SJCRH30 (cell line): ENCODE data around the gene EFNB2. TPM values are rescaled to one million over a fixed set of nuclear protein-coding genes. Genes with fewer than 3 reads are reported as not detected.

Experiments used
- DNase-seq, 2 experiments: peaks; one replicate each; pipeline ENCODE4 v3.0.0-alpha.2; 2015 to 2020
- H3K27ac ChIP-seq: fragments of 250-450 bp; sonication (Bioruptor Pico); 2 replicates; pipeline ENCODE4 v1.5.1; 2020; ENCODE audit warnings: mild to moderate bottlenecking, moderate library complexity
- H3K27me3 ChIP-seq: fragments of 250-450 bp; sonication (Bioruptor Pico); 2 replicates; pipeline ENCODE4 v1.5.1; 2020; ENCODE audit warnings: mild to moderate bottlenecking, moderate library complexity
- H3K36me3 ChIP-seq: fragments of 250-450 bp; sonication (Bioruptor Pico); 2 replicates; pipeline ENCODE4 v1.5.1; 2020; ENCODE audit warnings: mild to moderate bottlenecking, moderate library complexity
- H3K4me1 ChIP-seq: fragments of 250-450 bp; sonication (Bioruptor Pico); 2 replicates; pipeline ENCODE4 v1.5.1; 2020; ENCODE audit warnings: mild to moderate bottlenecking, moderate library complexity
- H3K4me3 ChIP-seq: fragments of 250-450 bp; sonication (Bioruptor Pico); 2 replicates; pipeline ENCODE4 v1.5.1; 2020; ENCODE audit warnings: mild to moderate bottlenecking, moderate library complexity
- H3K9me3 ChIP-seq: fragments of 250-450 bp; sonication (Bioruptor Pico); replicated peaks from 2 replicates; pipeline ENCODE4 v1.5.1; 2020; ENCODE audit warnings: mild to moderate bottlenecking, moderate library complexity
- total RNA-seq: library from RNA; depleted of rRNA; stranded (reverse); fragments of >200 nt; shearing (Covaris generic); gene quantifications from 2 replicates; pipeline ENCODE4 v1.2.3, GENCODE V29; 2014; rRNA removed

The EFNB2 gene
- total RNA-seq, 1 experiment from 2014 or later = 19.0 TPM

DNA sequence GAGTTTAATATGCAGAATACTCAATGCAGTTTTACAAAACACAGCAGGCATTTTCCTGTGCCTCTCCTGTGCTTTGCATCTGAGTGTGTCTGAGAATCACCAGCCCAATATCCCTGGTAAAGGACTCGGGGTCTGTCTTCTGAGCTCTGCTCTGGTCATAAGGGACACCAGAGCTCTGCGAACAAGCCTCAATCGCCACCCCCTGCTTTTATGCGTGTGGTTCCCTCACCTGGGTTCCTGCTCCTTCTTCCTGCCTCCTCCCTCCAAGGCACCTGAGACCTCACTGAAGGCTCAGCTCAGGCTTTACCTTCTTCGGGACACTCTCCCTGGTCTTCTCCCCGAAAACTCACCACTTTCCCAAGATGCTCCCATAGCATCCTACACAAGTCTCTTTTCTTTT, 84.5 kb downstream of the EFNB2 start:
- no peak for DNase-seq
- H3K27me3 ChIP-seq = no peaks in the 10 kb centered on the region
- no peak overlapping the region for H3K27ac ChIP-seq
- no peaks in the 10 kb centered on the region for H3K9me3 ChIP-seq
- H3K4me3 ChIP-seq = no peak overlapping the region
- no peaks in the 10 kb centered on the region for H3K4me1 ChIP-seq
- H3K36me3 ChIP-seq = no peaks in the 10 kb centered on the region

DNA sequence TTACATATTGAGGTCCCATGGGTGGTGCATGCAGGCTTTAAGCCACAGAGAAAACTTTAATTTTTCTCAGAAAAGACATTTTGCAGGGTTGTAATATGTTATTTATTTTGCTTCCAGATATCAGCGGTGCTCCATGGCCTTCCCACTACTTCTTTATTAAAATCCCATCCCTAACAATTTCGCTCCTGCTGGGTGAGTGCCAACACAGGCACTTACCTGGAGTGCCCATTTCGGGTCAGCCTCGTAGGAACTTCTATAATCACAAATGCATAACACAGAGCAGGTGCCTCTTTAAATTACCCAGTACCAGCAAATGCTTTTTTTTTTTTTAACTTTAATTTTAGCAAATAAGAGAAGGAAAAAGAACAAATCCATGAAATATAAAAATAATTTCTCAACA, 86.4 kb downstream of the EFNB2 start:
- H3K4me3 ChIP-seq = no peak overlapping the region
- DNase-seq = no peak
- H3K27ac ChIP-seq = no peak overlapping the region
- H3K27me3 ChIP-seq = no peaks in the 10 kb centered on the region
- no peaks in the 10 kb centered on the region for H3K9me3 ChIP-seq
- no peaks in the 10 kb centered on the region for H3K4me1 ChIP-seq
- H3K36me3 ChIP-seq = no peaks in the 10 kb centered on the region

DNA sequence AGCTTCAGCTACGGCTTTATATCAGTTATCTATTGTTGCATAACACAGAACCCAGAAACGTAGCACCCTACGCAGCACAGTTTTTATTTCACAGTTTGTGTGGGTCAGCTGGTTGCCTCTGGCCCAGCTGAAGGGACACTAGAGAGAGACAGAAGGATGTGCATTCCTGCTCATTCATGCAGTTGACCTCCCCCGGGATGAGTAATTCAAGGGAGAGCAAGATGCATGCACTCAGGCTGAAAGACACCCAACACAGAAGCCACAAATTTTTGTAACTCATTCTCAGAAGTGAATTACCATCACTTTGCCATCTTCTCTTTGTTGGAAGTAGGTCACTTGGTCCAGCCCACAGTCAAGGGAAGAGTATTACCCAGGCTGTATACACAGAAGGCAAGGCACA, 89.5 kb downstream of the EFNB2 start:
- DNase-seq = no peak

DNA sequence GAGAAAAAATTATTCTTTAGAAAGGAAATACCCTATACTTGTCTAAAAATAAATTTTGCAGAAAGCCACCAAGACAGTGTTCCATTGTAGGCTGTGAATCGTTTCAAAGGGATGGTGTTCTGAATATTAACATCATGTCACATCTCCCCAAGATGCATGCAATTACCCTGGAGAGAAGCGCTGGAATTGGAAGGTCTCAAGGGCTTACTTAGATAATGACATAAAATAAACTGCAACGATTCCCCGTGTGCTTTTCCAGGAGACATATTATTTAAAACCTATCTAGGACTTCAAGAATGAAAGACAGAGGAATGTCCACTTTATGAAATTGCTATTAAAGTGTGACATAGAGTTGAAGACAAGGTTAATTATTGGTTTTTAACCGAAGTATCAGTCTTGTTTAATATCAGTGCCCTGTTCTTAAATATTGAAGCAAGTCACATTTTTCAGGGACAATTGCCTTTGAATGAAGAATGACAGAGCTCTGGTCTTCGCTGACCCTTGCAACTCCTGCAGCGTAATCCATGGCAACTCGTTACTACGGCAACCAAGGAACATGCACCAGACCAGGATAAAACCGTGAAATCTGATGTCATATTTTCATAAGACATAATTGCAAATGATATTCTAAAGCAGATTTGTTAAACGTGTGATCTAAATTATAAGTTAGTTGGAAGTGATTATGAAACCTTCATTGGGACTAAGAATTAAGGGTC, 91.7 kb downstream of the EFNB2 start:
- no peak for DNase-seq
- Histone ChIP-seq H3K27me3 (no peaks in the 10 kb centered on the region), H3K36me3 (no peaks in the 10 kb centered on the region), H3K27ac (no peak overlapping the region), H3K9me3 (no peaks in the 10 kb centered on the region), H3K4me1 (no peaks in the 10 kb centered on the region), H3K4me3 (no peak overlapping the region)

More for the DNA sequence above, 89.5 kb downstream of the EFNB2 start:
- no peak overlapping the region for H3K4me3 ChIP-seq
- no peaks in the 10 kb centered on the region for H3K36me3 ChIP-seq
- H3K27me3 ChIP-seq = no peaks in the 10 kb centered on the region
- H3K9me3 ChIP-seq = no peaks in the 10 kb centered on the region
- H3K4me1 ChIP-seq = no peaks in the 10 kb centered on the region
- H3K27ac ChIP-seq = no peak overlapping the region

DNA sequence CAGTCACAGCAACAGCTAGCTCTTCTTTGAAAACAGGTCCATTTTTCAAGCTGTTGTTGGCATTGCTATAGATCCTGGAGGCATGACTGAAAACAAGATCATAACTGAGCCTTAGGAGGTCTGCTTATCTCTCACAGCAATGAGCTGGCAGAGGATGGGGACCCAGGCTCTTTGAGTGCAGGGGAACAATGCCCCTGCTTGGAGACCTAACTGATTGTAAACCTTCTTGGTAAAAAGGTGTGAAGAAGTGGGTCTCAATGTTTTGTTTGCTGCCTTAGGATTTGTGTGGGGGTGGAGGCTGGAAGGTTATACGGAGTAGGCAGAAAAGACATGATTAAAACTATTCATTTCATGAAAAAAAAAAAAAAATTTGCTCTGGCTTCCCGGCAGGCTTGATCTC, 94.6 kb downstream of the EFNB2 start:
- Histone ChIP-seq H3K36me3 (no peaks in the 10 kb centered on the region), H3K4me1 (no peaks in the 10 kb centered on the region), H3K9me3 (no peaks in the 10 kb centered on the region), H3K4me3 (no peak overlapping the region), H3K27me3 (no peaks in the 10 kb centered on the region), H3K27ac (no peak overlapping the region)
- DNase-seq = no peak

Other genes with a start within 250 kb of the EFNB2 start
- 66.9 and 100 TPM in 2 replicates for gene ARGLU1, start 32.5 kb upstream of the EFNB2 start, total RNA-seq